ENCODE results near the gene CAMKMT.

Gene CAMKMT

DNA sequence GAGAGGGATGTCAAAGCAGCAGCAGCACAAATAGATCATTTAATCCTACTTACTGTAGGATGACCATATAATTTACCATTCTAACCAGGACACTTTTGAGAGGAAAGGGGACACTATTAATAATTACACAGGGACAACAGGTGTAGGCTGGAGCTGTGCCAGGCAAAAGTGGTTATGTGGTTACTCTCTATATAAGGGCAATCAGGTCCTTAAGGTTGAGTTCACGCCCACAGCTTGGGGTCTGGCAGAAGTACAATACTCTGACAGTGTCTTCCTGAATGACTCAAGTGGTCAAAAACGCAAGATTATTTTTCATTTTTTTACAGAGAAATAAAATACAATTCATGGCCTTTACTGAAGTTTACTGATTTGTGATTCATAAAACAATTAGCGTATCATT is 3.2 kb upstream of the CAMKMT start:
- H3K4me1 ChIP-seq (ENCODE audit: control extremely low read depth in 1 of 4, control insufficient read depth in 4 of 4, insufficient read depth in 4 of 4, low read length in 3 of 4), result peaks cover 5 to 23% (median 20%) of the 10 kb centered on the region in 4 experiments
- peak overlapping the region in 1 of 7 experiments; percentile 10 for H3K4me3 ChIP-seq (ENCODE audit: control insufficient read depth in 1 of 7, extremely low read depth in 1 of 7, insufficient read depth in 4 of 7, low read depth in 2 of 7, low read length in 6 of 7)
- no peak overlapping the region for H3K27ac ChIP-seq (ENCODE audit: insufficient read depth in 1 of 2, low read depth in 1 of 2, low read length in 2 of 2, poor library complexity in 1 of 2, severe bottlenecking in 2 of 2)
- DNase-seq, result peak; percentile 80 to 93 (median 93)
- CTCF ChIA-PET, result interaction anchor here (0.9 to 1.3 kb wide), 3 partner anchors 10 to 804 kb away, joined by 3 to 7 read pairs (median 4); no protein-coding TSS in a partner anchor
- H3K36me3 ChIP-seq (ENCODE audit: control insufficient read depth in 4 of 4, insufficient read depth in 4 of 4, low read length in 3 of 4), result no peaks in the 10 kb centered on the region
- H3K9me3 ChIP-seq (ENCODE audit: control extremely low read depth in 1 of 5, control insufficient read depth in 4 of 5, insufficient read depth in 2 of 5, low read depth in 1 of 5, low read length in 4 of 5), result no peaks in the 10 kb centered on the region
- POLR2A ChIA-PET, result no interaction called here
- peaks cover 0 to 8% (median 0%) of the 10 kb centered on the region in 5 experiments for H3K27me3 ChIP-seq (replicated peaks in 2 of 5; ENCODE audit: control insufficient read depth in 4 of 5, insufficient read depth in 5 of 5, low read length in 4 of 5)
- WGBS (ENCODE audit: insufficient coverage), result 0% methylated on average over 1 of the region's 3 CpGs

DNA sequence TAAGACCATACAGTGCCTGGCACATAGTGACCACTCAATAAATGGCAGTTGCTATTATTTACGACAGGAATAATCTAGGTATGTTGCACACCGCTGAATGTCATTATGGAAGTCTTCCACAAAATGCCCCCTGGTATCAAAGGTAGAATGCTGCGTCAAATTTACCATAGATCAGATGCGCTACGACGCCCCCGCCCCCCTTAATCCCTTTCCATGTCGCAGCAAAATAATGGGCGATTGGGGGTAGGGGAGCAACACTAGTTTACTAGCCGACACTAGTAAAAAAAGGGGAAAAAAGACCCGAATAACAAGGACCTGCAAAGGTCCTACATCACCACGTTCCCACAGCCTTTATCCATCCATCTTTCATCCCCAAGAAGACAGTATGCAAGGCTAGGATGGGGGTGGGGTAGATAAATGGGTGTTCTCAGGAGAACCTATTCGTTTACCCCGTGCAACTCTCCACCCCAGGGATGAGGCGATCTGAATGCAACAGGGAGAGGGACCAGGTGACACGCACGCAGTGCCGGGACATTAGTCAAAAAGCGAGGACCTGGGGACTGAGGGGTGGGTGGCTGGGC is 908 bp upstream of the CAMKMT start:
- POLR2A ChIA-PET, result no interaction called here
- no peaks in the 10 kb centered on the region for H3K9me3 ChIP-seq (ENCODE audit: control extremely low read depth in 1 of 5, control insufficient read depth in 4 of 5, insufficient read depth in 2 of 5, low read depth in 1 of 5, low read length in 4 of 5)
- no peak for DNase-seq
- no peaks in the 10 kb centered on the region for H3K36me3 ChIP-seq (ENCODE audit: control insufficient read depth in 4 of 4, insufficient read depth in 4 of 4, low read length in 3 of 4)
- H3K27ac ChIP-seq (ENCODE audit: insufficient read depth in 1 of 2, low read depth in 1 of 2, low read length in 2 of 2, poor library complexity in 1 of 2, severe bottlenecking in 2 of 2), result peak overlapping the region; percentile 100
- H3K4me1 ChIP-seq (ENCODE audit: control extremely low read depth in 1 of 4, control insufficient read depth in 4 of 4, insufficient read depth in 4 of 4, low read length in 3 of 4), result peaks cover 5 to 23% (median 20%) of the 10 kb centered on the region in 4 experiments
- peaks cover 0 to 3% (median 0%) of the 10 kb centered on the region in 5 experiments for H3K27me3 ChIP-seq (replicated peaks in 2 of 5; ENCODE audit: control insufficient read depth in 4 of 5, insufficient read depth in 5 of 5, low read length in 4 of 5)
- CTCF ChIA-PET, result interaction anchor here (0.8 to 2.3 kb wide), 4 partner anchors 12 to 269 kb away, joined by 3 to 11 read pairs (median 4); no protein-coding TSS in a partner anchor
- WGBS (ENCODE audit: insufficient coverage), result 13% methylated on average over 6 of the region's 19 CpGs
- H3K4me3 ChIP-seq (ENCODE audit: control insufficient read depth in 1 of 7, extremely low read depth in 1 of 7, insufficient read depth in 4 of 7, low read depth in 2 of 7, low read length in 6 of 7), result peak overlapping the region; percentile 83 to 98 (median 89)

DNA sequence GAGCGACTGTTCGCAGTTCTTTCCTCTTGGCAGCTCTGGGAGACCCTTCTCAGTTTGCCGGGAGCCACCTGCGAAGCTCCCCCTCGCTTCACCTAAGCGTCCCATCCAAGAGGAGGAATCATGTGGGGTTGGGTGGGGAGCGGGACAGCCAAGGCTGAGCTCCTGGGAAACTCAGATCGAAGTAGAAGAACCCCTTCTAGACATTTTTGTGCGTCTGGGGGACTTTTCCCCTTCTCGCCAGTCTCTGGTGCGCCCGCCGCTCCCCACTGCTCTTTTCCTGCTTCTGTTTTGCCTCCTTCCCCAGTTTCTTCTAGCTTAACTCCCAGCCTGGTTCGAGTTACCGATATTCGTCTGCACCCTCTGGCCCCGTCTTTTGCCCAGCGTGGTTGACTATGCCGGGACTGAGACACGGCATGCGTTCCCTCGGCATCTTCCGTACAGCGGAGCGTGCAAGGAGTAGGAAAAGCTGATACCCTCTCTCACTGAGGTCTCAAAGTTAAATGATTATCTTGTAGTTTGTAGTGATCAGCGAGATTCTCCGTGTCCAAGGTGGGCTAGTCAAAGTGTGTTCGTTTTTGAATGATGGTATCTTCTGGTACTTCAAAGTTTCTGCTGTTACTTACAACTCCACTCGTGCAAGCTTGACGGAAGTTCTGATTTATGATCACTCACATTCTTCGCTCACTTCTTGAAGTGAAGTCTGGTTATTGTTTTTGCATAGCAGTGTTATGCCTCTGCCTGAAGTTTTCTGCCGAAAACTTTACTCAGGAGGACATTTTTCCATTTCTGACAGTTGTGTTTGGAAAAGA is 664 bp downstream of the CAMKMT start:
- WGBS (ENCODE audit: insufficient coverage), result under 1% methylated on average over 25 of the region's 32 CpGs
- ChIA-PET CTCF (interaction anchor here (1.6 to 2.3 kb wide), 3 partner anchors 14 to 187 kb away, joined by 3 to 11 read pairs (median 6); no protein-coding TSS in a partner anchor), POLR2A (interaction anchor here (0.6 kb wide), 1 partner anchor 119 kb away, joined by 6 read pairs; no protein-coding TSS in a partner anchor)

DNA sequence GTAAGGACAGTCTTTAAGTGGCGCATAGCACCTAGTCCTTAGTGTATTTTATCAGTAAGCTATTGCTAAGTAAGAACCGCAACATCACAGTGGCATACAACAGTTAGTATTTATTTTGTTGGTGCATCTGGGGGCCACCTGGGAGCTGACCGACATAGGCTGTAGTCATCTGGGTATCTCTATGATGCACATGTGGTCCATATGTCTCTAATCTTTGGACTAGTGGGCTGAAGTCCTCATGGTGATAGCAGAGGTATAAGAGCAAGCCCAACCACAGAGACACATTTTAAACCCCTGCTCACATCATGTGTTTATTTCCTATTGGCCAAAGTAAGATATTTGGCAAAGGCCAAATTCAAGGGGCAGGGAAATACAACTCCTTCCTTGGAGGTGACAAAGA is 2.9 kb downstream of the CAMKMT start:
- Histone ChIP-seq H3K27me3 (replicated peaks in 2 of 5; ENCODE audit: control insufficient read depth in 4 of 5, insufficient read depth in 5 of 5, low read length in 4 of 5) (no peaks in the 10 kb centered on the region), H3K4me1 (ENCODE audit: control extremely low read depth in 1 of 4, control insufficient read depth in 4 of 4, insufficient read depth in 4 of 4, low read length in 3 of 4) (peaks cover 5 to 19% (median 16%) of the 10 kb centered on the region in 4 experiments), H3K27ac (ENCODE audit: insufficient read depth in 1 of 2, low read depth in 1 of 2, low read length in 2 of 2, poor library complexity in 1 of 2, severe bottlenecking in 2 of 2) (no peak overlapping the region), H3K4me3 (ENCODE audit: control insufficient read depth in 1 of 7, extremely low read depth in 1 of 7, insufficient read depth in 4 of 7, low read depth in 2 of 7, low read length in 6 of 7) (no peak overlapping the region), H3K36me3 (ENCODE audit: control insufficient read depth in 4 of 4, insufficient read depth in 4 of 4, low read length in 3 of 4) (no peaks in the 10 kb centered on the region), H3K9me3 (ENCODE audit: control extremely low read depth in 1 of 5, control insufficient read depth in 4 of 5, insufficient read depth in 2 of 5, low read depth in 1 of 5, low read length in 4 of 5) (peaks cover 0 to 2% (median under 1%) of the 10 kb centered on the region in 5 experiments)
- DNase-seq, result peak in 2 of 3 donors; percentile 6 to 50
- WGBS (ENCODE audit: insufficient coverage), result 95% methylated on average over 3 of the region's 3 CpGs
- POLR2A ChIA-PET, result no interaction called here
- CTCF ChIA-PET, result interaction anchor here (1.0 kb wide), 1 partner anchor 12 kb away, joined by 3 read pairs; no protein-coding TSS in a partner anchor

More for the DNA sequence above, 664 bp downstream of the CAMKMT start:
- peak; percentile 31 to 82 (median 71) for DNase-seq
- Histone ChIP-seq H3K9me3 (ENCODE audit: control extremely low read depth in 1 of 5, control insufficient read depth in 4 of 5, insufficient read depth in 2 of 5, low read depth in 1 of 5, low read length in 4 of 5) (no peaks in the 10 kb centered on the region), H3K4me3 (ENCODE audit: control insufficient read depth in 1 of 7, extremely low read depth in 1 of 7, insufficient read depth in 4 of 7, low read depth in 2 of 7, low read length in 6 of 7) (peak overlapping the region; percentile 83 to 98 (median 89)), H3K4me1 (ENCODE audit: control extremely low read depth in 1 of 4, control insufficient read depth in 4 of 4, insufficient read depth in 4 of 4, low read length in 3 of 4) (peaks cover 5 to 23% (median 20%) of the 10 kb centered on the region in 4 experiments), H3K36me3 (ENCODE audit: control insufficient read depth in 4 of 4, insufficient read depth in 4 of 4, low read length in 3 of 4) (no peaks in the 10 kb centered on the region), H3K27me3 (replicated peaks in 2 of 5; ENCODE audit: control insufficient read depth in 4 of 5, insufficient read depth in 5 of 5, low read length in 4 of 5) (no peaks in the 10 kb centered on the region), H3K27ac (ENCODE audit: insufficient read depth in 1 of 2, low read depth in 1 of 2, low read length in 2 of 2, poor library complexity in 1 of 2, severe bottlenecking in 2 of 2) (peak overlapping the region; percentile 100)

DNA sequence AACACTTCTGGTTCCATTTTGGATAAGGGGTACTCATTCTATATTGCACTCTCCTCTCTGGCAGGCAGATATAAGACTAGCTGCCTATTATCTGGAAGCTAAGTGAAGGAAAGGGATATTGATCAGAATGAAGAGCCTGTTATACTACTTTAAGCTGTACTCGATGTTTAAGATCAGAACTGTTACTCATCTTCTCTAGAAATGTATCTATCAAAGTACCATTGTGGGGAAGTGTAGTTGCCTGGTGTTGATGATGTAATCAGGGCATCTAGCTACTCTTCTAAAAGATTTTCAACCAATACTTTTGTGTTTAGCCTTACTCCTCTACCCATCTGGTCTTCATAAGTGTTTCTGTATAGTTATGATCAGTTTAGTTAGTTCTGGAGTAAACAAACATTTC is 5.8 kb downstream of the CAMKMT start:
- H3K4me1 ChIP-seq (ENCODE audit: control extremely low read depth in 1 of 4, control insufficient read depth in 4 of 4, insufficient read depth in 4 of 4, low read length in 3 of 4), result peaks cover 0 to 6% (median 5%) of the 10 kb centered on the region in 4 experiments
- H3K9me3 ChIP-seq (ENCODE audit: control extremely low read depth in 1 of 5, control insufficient read depth in 4 of 5, insufficient read depth in 2 of 5, low read depth in 1 of 5, low read length in 4 of 5), result peaks cover 0 to 7% (median 2%) of the 10 kb centered on the region in 5 experiments
- POLR2A ChIA-PET, result no interaction called here
- CTCF ChIA-PET, result interaction anchor here (2.1 kb wide), 1 partner anchor 9 kb away, joined by 7 read pairs; no protein-coding TSS in a partner anchor
- no peaks in the 10 kb centered on the region for H3K27me3 ChIP-seq (replicated peaks in 2 of 5; ENCODE audit: control insufficient read depth in 4 of 5, insufficient read depth in 5 of 5, low read length in 4 of 5)
- H3K27ac ChIP-seq (ENCODE audit: insufficient read depth in 1 of 2, low read depth in 1 of 2, low read length in 2 of 2, poor library complexity in 1 of 2, severe bottlenecking in 2 of 2), result no peak overlapping the region
- H3K36me3 ChIP-seq (ENCODE audit: control insufficient read depth in 4 of 4, insufficient read depth in 4 of 4, low read length in 3 of 4), result no peaks in the 10 kb centered on the region
- DNase-seq, result no peak
- no peak overlapping the region for H3K4me3 ChIP-seq (ENCODE audit: control insufficient read depth in 1 of 7, extremely low read depth in 1 of 7, insufficient read depth in 4 of 7, low read depth in 2 of 7, low read length in 6 of 7)
- no CpG with 5 or more reads among the region's 1 CpG for WGBS (ENCODE audit: insufficient coverage)

DNA sequence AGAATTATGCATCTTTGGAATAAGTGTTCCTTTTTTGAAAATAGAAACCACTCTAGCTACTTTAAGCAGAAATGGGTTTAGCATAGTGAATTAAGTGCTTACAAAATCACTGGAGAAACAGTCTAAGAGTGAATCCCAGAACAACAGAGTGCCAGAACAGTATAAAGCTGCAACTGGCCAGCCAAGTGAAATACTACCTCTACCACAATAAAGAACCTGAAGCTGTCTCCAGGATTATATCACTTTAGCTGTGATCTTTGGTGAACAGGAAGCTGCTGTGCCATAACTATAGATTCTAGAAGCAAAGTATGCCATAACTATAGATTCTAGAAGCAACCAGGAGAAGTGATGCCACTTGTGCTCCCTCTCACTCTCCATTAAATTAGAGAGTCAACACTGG is 7.6 kb downstream of the CAMKMT start:
- Histone ChIP-seq H3K36me3 (ENCODE audit: control insufficient read depth in 4 of 4, insufficient read depth in 4 of 4, low read length in 3 of 4) (no peaks in the 10 kb centered on the region), H3K4me3 (ENCODE audit: control insufficient read depth in 1 of 7, extremely low read depth in 1 of 7, insufficient read depth in 4 of 7, low read depth in 2 of 7, low read length in 6 of 7) (no peak overlapping the region), H3K9me3 (ENCODE audit: control extremely low read depth in 1 of 5, control insufficient read depth in 4 of 5, insufficient read depth in 2 of 5, low read depth in 1 of 5, low read length in 4 of 5) (peaks cover 0 to 7% (median 2%) of the 10 kb centered on the region in 5 experiments), H3K27me3 (replicated peaks in 2 of 5; ENCODE audit: control insufficient read depth in 4 of 5, insufficient read depth in 5 of 5, low read length in 4 of 5) (no peaks in the 10 kb centered on the region), H3K4me1 (ENCODE audit: control extremely low read depth in 1 of 4, control insufficient read depth in 4 of 4, insufficient read depth in 4 of 4, low read length in 3 of 4) (no peaks in the 10 kb centered on the region), H3K27ac (ENCODE audit: insufficient read depth in 1 of 2, low read depth in 1 of 2, low read length in 2 of 2, poor library complexity in 1 of 2, severe bottlenecking in 2 of 2) (no peak overlapping the region)
- CTCF ChIA-PET, result interaction anchor here (1.5 to 2.1 kb wide), 2 partner anchors 11 to 323 kb away, joined by 3 to 7 read pairs; no protein-coding TSS in a partner anchor
- POLR2A ChIA-PET, result no interaction called here
- no peak for DNase-seq

DNA sequence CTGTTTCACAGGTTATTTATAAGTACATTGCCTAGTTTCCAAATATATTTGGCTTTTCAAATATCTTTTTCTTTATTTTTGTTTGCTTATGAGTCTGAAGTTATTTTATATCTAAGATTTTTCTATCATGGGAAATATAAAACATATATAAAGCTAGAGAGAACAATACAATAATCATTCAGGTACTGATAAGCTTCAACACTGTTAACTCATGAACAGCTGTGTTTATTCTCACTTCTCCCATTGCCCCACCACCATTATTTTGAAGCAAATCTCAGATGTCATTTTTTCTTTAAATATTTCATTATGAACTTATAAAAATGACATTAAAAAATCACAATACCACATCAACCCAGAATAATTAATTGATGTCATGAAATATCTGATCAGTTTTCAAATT is 9.7 kb downstream of the CAMKMT start:
- ChIA-PET CTCF (no interaction called here), POLR2A (no interaction called here)
- Histone ChIP-seq H3K9me3 (ENCODE audit: control extremely low read depth in 1 of 5, control insufficient read depth in 4 of 5, insufficient read depth in 2 of 5, low read depth in 1 of 5, low read length in 4 of 5) (peaks cover 0 to 7% (median 2%) of the 10 kb centered on the region in 5 experiments), H3K36me3 (ENCODE audit: control insufficient read depth in 4 of 4, insufficient read depth in 4 of 4, low read length in 3 of 4) (no peaks in the 10 kb centered on the region), H3K4me1 (ENCODE audit: control extremely low read depth in 1 of 4, control insufficient read depth in 4 of 4, insufficient read depth in 4 of 4, low read length in 3 of 4) (no peaks in the 10 kb centered on the region), H3K4me3 (ENCODE audit: control insufficient read depth in 1 of 7, extremely low read depth in 1 of 7, insufficient read depth in 4 of 7, low read depth in 2 of 7, low read length in 6 of 7) (no peak overlapping the region), H3K27me3 (replicated peaks in 2 of 5; ENCODE audit: control insufficient read depth in 4 of 5, insufficient read depth in 5 of 5, low read length in 4 of 5) (no peaks in the 10 kb centered on the region), H3K27ac (ENCODE audit: insufficient read depth in 1 of 2, low read depth in 1 of 2, low read length in 2 of 2, poor library complexity in 1 of 2, severe bottlenecking in 2 of 2) (no peak overlapping the region)
- DNase-seq, result no peak
